Stimulated activated CD4-positive, alpha-beta T cell treated with anti-CD3 and anti-CD28 coated beads, Interleukin-1b, Interleukin-23, amount 100 ng/mL, for 24 hours (primary cell): Measurements from ENCODE around the gene COL4A5.

Source experiments
- DNase-seq, 4 experiments: peaks; one replicate each; pipeline ENCODE4 v3.0.0-alpha.2; 2020; ENCODE audit warnings: low read depth in 4 of 4, low spot score in 1 of 4

The COL4A5 gene

DNA sequence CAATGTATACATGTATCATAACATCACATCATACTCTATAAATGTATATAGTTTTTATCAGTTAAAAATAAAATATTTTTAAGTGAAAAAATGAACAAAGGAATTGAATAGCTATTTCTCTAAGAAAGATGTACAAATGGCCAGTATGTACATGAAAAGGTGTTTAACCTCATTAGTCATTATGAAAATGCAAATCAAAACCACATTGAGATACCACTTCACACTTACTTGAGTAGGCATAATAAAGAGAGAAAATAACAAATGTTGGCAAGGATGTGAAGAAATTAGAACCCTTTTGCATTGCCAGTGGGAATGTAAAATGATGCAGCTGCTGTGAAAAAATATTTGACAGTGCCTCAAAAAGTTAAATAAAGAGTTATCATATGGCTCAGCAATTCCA is 201.2 kb downstream of the COL4A5 start:
- no peak for DNase-seq

DNA sequence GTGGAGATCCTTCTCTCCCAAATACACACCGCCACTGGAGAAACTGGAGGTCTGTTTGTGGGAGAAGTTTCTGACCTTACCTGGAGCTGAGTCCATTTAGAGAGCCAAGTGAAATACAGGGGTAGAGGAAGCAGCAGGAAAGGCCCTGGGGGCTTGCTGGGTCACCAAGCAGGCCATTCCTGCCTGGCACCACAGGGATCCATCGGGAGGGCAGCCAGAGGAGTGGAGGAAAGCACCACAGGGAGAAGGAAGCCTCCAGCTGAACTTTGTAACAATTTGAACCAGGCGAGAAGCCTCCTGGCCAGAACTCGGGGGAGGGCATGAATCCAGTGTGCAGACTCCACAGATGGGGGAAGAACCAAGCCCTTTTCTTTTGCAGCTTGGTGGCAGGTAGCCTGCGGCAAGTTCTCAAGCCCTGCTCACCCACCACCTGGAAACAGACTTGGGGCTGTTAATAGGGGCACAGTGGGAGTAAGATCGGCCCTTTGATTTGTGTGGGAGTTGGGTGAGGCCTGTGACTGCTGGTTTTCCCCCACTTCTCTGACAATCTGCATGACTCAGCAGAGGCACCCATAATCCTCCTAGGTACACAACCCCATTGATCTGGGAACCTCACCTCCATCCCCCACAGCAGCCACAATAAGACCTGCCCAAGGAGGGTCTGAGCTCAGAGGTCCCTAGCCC is 202.1 kb downstream of the COL4A5 start:
- DNase-seq: no peak

DNA sequence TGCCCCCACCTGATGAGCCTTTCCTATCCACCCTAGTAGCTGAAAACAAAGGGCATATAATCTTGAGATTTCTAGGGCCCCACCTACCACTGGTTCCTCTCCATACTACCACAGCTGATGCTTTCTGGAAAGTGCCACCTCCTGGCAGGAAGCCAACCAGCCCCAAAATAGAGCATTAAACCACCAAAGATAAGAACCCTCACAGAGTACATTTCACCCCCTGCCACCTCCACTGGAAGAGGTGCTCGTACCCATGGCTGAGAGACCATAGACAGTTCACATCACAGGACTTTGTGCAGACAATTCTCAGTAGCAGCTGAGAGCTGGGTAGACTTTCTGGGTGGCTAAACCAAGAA is 202.6 kb downstream of the COL4A5 start:
- no peak for DNase-seq

DNA sequence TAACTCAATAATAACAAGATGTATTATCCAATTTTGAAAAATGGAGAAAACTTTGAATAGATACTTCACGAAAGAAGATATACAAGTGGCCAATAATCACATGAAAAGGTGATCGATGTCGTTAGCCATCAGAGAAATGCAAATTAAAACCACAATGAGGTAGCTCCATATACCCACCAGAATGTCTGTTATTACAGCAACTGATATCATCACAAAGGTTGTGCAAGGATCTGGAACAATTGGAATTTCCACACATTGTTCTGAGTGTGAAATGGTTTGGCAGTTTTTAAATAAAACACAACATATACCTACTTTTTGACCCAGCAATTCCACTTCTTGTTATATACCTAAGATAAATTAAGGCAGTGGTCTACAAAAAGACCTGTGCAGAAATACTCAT is 225.1 kb downstream of the COL4A5 start:
- no peak for DNase-seq

DNA sequence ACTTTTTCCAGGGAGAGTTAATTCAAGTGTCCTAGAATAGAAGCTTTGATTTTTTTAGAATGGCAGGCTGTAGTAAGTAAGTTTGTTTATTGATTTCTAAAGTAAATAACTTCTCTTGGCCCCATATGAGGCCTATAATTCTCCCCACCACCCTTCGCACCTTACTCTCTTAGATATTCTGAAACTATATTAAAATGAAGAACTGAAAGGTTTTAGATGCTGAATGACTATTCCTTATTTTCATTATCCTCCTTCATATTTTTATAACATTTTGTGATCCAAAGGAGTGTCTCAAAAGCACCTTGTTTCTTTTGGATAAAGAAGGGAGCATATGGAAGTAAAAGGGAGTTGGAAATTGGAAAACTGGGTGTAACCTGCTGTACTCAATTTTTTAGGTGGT is 226.5 kb downstream of the COL4A5 start:
- no peak for DNase-seq

DNA sequence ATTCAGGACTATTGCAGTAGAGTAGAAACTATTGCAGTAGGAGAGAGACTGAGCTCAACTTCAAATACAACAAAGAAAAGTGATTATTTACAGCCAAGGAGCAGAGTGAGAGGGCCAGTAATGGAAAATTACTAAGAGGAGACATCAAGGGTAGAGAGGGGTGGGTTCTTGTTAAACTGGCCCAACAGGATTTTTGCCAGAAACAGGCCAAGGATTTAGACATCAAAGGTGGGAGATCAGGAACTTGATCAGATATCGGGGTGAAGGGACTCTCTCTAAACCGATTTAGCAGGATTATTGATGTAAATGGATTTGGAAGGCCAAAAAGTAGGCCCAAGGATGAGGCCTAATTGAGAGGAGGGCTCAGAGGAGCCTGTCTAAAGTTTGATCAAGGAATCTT is 231.9 kb downstream of the COL4A5 start:
- no peak for DNase-seq

DNA sequence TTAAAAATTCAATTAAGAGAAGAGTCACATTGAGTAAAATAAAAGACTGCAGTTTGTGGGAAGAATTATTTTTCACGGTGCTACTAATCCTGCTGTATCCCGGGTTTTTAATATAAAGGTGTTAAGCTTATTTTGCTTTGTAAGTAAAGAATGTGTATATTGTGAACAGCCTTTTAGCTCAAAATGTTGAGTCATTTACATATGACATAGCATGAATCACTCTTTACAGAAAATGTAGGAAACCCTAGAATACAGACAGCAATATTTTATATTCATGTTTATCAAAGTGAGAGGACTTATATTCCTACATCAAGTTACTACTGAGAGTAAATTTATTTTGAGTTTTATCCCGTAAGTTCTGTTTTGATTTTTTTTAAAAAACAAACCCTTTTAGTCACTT is 257.1 kb downstream of the COL4A5 start:
- no peak for DNase-seq

DNA sequence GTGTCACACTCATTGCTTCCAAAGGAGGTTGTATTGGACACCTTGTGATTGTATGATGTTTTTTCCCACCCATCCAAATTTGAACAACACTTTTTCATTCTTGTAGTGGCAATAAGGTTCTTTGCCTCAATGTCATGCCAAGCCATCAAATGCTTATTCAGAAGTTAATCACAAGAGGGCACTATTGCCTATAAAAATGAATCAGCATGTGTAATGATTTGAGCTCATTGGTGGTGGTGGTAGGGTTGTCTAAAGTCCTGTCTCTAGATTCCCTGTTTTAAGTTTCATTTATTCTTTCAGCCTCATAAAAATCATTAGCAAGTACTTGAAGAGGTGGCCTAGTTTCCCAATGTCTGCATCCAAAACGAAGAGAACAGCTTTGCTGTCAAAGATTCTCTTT is 259.7 kb downstream of the COL4A5 start:
- no peak for DNase-seq

DNA sequence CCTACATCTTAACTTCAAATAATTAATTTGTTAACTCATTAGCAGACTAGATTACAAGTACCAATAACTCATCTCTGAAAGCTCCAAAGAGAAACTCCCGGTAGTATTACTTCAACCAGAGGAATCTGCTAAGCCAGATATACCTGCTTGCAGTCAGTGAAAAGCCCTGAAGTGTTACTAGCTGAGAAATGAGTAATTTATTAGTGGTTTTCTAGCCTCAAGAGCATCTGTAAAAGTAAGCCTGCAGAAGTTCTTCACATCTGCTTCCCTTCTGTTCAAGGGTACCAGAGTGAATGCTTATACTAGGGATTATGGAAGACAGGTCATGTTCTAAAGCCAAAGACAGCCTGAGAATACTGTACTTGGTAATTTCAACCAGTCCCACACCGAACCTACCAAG is 262.0 kb downstream of the COL4A5 start:
- no peak for DNase-seq

DNA sequence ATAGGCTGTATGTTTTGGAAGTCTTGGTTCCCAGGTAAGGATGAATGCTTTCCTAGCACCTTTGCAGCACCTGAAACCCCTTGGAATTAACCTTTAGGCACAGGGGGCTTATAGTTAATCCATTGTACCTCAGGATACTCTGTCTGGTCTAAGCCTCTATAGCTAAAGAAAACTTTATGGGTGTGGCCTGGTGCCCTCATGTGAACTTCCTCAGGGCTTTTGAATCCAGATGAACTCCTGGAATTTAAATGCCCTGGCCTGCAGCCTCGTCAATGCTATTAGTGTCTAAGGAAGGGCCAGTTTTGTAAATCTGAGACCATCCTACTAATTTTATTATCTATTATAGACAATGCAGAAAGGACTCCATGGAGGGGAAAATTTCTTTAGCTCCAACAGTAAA is 262.9 kb downstream of the COL4A5 start:
- no peak for DNase-seq

DNA sequence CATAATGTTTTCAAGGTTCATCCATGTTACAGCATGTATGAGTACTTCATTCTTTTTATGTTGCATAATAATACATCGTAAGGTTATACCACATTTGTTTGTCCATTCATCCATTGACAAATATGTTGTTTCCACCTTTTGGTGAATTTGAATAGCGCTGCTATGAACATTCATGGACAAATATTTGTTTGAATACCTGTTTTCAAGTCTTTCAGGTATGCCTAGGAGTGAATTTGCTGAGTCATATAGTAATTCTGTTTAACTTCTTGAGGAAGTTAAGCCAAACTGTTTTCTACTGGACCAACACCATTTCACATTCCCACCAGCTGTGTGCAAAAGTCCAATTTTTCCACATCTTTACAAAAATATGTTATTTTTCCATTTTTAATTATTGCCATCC is 265.2 kb downstream of the COL4A5 start:
- DNase-seq: no peak

DNA sequence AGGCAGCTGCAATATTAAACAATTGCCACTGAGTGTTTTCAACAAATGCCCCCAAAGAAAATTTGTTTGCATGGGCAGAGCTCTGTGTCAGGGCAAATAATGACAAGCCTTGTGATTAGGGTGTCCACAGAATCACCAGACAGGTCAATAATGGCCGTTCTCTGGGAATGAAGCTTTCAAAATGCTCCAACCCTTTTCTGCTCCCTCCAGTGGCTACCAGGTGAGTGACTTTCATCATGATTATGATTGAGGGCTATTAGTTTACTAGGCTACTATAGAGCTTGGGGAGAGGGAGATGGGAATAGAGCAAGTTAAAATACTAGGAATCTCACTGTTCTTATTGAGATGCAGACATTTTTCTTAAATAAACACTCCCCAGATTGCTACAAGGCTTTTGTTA is 273.2 kb downstream of the COL4A5 start:
- DNase-seq: no peak

DNA sequence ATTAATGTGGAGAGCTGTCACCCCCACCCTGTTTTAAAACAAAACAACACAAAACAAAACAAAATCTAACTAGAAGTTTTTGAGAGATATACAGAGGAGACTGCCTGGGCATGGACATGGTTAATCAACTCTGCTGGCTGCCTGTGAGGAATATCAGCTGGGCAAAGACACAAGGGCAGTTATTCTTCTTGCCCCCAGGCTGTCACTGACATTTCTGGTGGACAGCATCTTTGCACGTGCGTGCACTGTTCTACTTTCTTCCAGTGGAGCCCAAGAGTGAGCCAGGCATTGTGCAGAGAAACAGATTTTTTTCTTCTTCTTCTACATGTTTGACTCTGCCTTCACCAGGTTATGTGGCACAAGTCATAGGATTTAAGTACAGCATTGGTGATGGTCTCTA is 282.9 kb downstream of the COL4A5 start:
- no peak for DNase-seq

DNA sequence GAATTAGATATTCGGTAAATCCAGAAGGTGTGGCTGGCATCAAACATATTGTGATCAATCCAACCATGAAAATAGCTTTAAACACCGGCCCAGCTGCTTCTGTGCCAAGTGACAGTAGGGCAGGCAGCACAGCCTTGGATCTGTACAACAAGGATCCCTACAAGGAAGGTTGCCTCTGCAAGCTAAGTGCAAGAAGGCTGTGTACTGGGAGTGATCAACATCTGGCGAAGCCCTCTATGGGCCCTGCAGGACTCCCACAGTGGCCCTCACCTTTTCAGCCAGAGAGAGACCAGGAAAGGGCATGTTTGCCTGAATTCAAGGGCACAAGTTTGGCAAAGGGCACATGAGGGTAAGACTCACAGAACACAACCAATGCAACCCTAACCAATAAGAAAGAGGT is 287.1 kb downstream of the COL4A5 start:
- DNase-seq: no peak

DNA sequence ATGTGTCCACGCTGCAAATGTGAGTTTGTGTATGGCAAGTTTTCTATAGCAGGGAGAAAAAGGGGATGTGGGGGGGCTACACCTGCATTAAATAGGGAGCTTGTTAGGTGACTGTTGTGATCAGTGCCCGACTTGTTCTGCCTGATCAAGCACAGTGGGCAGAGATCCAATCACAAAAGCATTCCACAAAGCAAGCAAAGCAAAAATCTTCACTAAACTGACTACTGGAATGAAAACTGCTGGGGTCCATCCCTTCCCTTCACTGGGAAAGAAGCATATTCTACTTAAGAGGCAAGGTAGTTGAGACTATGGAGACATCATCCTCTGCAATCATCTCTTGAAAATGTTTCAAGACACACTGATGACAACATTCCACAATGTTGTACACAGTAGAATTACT is 291.5 kb downstream of the COL4A5 start:
- no peak for DNase-seq

DNA sequence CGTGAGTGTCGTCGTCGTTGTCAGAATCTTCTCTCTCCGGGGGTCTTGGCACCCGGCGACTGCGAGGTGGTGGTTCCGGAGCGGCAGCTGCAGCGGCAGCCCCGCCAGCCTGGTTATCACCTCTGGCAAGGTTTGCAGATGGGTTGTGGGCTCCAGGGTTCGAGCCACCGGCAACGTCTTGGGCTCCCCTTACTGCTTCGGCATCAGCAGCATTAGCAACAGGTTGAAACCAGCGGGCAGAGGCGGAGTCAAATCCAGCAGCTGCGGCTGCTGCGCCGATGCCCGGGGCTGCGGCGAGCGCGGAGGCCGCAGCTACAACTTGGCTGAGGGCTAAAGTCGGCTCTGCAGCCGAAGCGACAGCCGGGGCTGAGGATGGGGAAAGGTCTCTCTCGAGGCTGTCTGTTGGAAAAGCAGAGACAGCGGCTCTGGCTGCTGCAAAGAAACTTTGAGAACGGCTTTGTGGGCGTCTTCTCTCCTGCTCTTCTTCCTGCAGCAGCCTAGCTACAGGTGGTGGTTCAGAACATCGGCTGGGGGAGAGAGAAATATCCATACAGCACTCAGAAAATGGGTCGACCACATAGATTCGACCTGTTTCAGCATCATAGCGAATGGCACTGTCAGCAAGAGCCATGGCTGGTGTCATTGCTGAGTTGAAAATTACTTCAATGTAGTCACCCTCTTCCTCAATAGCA is 293.1 kb downstream of the COL4A5 start:
- no peak for DNase-seq

DNA sequence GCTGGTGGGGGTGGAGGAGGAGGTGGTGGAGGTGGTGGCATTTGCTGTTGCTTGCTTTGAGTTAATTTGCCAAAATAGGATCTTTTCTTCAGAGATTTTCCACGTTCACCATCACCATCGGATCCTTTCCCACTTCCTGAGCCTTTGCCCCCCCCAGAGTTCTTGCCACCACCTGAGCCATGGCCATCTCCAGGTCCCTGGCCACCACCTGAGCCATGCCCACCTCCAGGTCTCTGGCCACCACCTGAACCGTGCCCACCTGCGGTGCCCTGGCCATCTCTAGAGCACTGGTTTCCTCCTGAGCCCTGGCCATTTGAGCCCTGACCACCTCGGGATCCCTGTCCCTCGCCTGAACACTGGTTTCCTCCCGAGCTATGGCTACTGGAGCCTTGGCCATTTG is 294.8 kb downstream of the COL4A5 start:
- DNase-seq: no peak

DNA sequence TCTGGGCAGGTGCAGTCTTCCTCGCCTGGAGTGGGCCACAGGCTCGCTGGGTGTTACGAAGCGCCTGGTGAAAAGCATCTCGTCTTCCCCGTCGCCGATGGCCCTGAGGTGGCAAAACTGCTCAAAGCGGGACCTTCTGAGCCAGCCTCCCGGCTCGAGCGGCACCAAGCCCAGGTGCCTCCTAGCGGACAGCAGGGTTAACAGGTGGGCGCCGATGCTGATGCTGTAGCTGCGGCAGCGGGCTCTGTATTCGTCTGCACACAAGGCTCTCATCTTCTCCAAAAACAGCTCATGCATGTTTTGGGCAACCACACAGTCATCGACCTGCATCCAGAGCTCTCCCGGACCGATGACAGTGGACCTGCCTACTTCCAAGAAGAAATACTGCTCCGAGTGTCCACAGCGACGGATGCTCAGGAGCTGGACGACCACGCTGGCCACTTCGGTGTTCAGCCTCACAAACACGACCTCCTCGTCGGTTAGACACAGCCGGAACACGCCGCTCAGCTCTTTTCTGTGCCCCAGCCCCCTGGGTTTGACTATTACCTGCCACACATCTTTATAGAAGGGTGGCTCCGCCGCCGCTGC is 295.5 kb downstream of the COL4A5 start:
- DNase-seq: no peak

DNA sequence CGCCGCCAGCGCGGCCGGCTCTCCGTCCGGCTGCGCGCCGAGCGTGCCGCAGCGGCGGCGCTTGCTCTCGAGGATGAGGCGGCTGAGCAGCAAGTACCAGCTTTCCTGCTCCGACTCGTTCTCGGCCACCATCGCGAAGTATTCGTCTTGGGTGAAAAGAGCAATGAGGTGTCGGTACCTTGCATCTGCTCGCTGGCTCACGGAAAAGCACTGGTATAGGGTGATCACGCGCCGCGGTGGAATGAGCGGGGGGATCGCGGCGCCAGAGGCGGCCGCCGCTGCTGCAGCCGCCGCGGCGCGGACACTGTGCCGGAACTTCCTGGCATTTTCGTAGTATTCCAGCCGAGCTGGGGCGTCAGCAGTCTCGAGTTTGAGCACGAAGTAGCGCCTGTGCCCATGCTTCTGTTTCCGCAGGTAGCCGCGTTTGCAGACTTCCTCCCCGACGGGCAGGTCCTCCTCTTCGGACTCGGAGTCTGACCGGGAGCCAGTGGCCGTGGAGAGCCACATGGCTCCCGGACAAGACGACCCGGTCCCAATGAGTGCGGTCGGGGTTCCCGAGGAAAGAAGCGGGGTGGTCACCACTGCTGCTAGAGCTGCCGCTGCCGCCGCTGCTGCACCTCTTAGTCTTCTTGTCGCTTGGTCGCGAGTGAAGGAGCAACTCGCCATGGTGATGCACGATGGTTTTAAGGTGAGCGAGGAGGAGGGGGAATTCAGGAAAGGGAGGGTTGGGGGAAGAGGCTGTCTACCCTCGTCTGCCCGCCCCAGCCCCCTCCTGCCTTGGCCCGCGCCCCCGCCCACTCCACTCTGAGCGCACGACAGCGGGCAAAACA is 296.3 kb downstream of the COL4A5 start:
- DNase-seq: no peak

DNA sequence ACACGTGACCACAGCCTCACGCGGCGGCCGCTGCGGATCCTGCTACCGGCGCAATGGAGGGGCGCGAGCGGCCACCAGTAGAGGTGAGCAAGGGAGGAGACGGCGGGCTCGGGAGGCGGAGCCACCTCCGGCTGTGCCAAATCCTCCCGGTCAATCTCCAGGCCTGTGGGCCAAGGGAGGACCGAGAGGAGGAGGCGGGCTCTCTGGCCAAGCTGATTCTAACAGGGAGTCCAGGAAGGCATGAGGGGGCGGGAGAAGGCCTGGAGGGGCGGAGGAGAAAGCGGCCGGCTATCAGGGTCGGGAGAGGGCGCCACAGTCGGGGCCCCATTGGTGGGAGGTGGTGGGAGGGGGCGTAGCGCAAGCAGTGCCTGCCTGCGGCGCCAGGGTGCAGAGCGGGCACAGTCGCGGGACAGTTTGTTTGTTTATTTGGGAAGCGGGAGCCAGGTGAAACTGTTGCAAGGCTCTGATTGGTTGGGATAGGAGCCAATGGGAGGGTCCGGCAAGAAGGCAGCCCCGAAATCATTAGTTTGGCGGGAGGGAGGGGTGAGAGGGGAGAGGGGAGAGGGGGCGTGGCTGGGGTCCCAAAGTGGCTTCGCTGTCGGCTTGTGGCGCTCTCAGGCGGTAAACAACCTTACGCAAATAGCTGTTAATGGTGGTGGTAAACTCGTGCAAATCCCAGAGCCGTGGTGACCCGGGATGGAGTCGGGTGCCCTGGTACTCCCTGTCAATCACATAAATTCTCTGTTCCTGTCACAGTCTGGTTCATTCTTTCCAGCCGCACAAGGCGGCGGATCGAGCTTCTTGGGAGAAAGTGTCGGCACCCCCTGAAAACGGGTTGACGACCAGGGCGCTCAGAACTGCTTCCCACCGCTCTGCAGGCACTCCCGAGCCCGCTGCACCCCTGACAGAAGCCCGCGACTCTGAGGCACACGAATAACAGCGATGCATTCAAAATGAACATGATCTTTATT is 297.2 kb downstream of the COL4A5 start, which contains the start of gene IRS4:
Gene IRS4 (minus strand): TSS at position 55 of the 971 bp plus-strand sequence.
- no peak for DNase-seq

DNA sequence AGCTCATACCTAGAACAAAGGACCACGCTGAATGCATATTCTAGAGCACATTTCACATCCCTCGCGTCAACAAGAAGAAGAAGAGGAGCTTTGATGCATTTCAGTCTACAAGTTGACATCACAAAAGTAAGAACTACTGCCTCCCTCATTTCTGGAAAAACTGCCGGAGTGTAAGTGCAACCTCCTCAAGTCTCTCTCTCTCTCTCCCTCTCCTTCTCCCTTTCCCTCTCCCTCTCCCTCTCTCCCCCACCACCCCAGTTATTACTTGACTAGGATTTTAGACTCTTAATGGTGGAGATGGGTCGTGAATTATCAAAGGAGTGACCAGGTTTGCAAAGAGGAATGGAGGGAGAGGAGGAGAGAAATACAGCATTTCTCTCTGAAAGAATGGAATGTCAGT is 298.1 kb downstream of the COL4A5 start:
- DNase-seq: no peak
